Caco-2 (cell line): ENCODE measurements around the gene PSMD6. TPM values are rescaled to one million over a fixed set of nuclear protein-coding genes. Genes with fewer than 3 reads are reported as not detected.

ENCODE experiments used
- BruUV-seq: library from RNA; stranded (reverse); fragments of 400-500 nt; replicated peaks from 2 replicates; lab custom pipeline; 2021; lab: Mats Ljungman, UMichigan
- CTCF ChIA-PET: fragments of 300-600 bp; sonication (Branson Sonifier 250); formaldehyde crosslinking; loops from one replicate; lab custom pipeline; 2022; ENCODE audit warnings: antibody characterized with exemption; lab: Charles Lee
- POLR2A ChIA-PET: fragments of 300-600 bp; sonication (Branson Sonifier 250); formaldehyde crosslinking; loops from one replicate; lab custom pipeline; 2022; ENCODE audit warnings: antibody characterized with exemption; lab: Charles Lee
- DNase-seq, 2 experiments: peaks; one replicate each; pipeline versions ENCODE4 v3.0.0 to v3.0.0-alpha.2; 2020 to 2022
- H3K27me3 ChIP-seq: replicated peaks from 2 replicates; pipeline ENCODE4 v1.6.0; 2011; ENCODE audit warnings: low read length; ENCODE audit not compliant: control insufficient read depth, insufficient read depth
- H3K36me3 ChIP-seq: 2 replicates; pipeline ENCODE4 v1.5.1; 2011; ENCODE audit warnings: low read length; ENCODE audit not compliant: control insufficient read depth, insufficient read depth
- H3K4me1 ChIP-seq: fragments of 250-450 bp; sonication (Bioruptor Pico); 2 replicates; pipeline ENCODE4 v1.5.1; 2020; ENCODE audit warnings: mild to moderate bottlenecking
- H3K4me3 ChIP-seq: 2 replicates; pipeline ENCODE4 v1.5.1; 2011; ENCODE audit warnings: low read depth, mild to moderate bottlenecking, control low read depth, low read length
- H3K9me3 ChIP-seq: fragments of 250-450 bp; sonication (Bioruptor Pico); 2 replicates; pipeline ENCODE4 v1.5.1; 2020; ENCODE audit warnings: mild to moderate bottlenecking, moderate library complexity
- H3K27ac Mint-ChIP-seq: one replicate; pipeline ENCODE4 v1.8.0; 2022; ENCODE audit warnings: mixed read lengths; ENCODE audit not compliant: unreplicated experiment
- H3K27me3 Mint-ChIP-seq: one replicate; pipeline ENCODE4 v1.8.0; 2022; ENCODE audit warnings: mixed read lengths; ENCODE audit not compliant: insufficient read depth, unreplicated experiment
- H3K36me3 Mint-ChIP-seq: one replicate; pipeline ENCODE4 v1.8.0; 2022; ENCODE audit warnings: mild to moderate bottlenecking, mixed read lengths; ENCODE audit not compliant: insufficient read depth, unreplicated experiment
- H3K4me1 Mint-ChIP-seq: one replicate; pipeline ENCODE4 v1.8.0; 2022; ENCODE audit warnings: low read depth, mixed read lengths; ENCODE audit not compliant: unreplicated experiment
- H3K4me3 Mint-ChIP-seq: one replicate; pipeline ENCODE4 v1.8.0; 2022; ENCODE audit warnings: mild to moderate bottlenecking, moderate library complexity, mixed read lengths; ENCODE audit not compliant: unreplicated experiment
- H3K9me3 Mint-ChIP-seq: one replicate; pipeline ENCODE4 v1.8.0; 2022; ENCODE audit warnings: mixed read lengths; ENCODE audit not compliant: unreplicated experiment
- CTCF ChIP-seq, 2 experiments: fragments of 200-600 bp in 1 of 2; IDR thresholded peaks; 1 replicate in 1 of 2; 2 replicates in 1 of 2; pipeline versions ENCODE4 v1.5.1 to v1.8.0; 2011 to 2022; ENCODE audit warnings: antibody characterized with exemption in 1 of 2, control low read depth in 1 of 2, inconsistent platforms in 1 of 2, low read depth in 1 of 2, low read length in 1 of 2, mild to moderate bottlenecking in 1 of 2, moderate library complexity in 1 of 2; ENCODE audit not compliant: insufficient read depth in 1 of 2, severe bottlenecking in 1 of 2, unreplicated experiment in 1 of 2
- intact Hi-C: fragments of 100-400 bp; cut with micrococcal nuclease; formaldehyde crosslinking; loops from one replicate; pipeline ENCODE4 v1.10.0; 2022; ENCODE audit not compliant: unreplicated experiment
- total RNA-seq: library from RNA; stranded (reverse); gene quantifications from 2 replicates; pipeline ENCODE4 v1.2.3, GENCODE V29; 2022

The PSMD6 gene
- total RNA-seq, 1 experiment from 2014 or later = 100 TPM

GRCh38 chr3:63980830-63981498, 42.3 kb downstream of the PSMD6 start:
- BruUV-seq = no TSS peak
- intact Hi-C loops = no loop called here
- CTCF ChIA-PET = interaction anchor here (0.6 kb wide), 1 partner anchor 17 kb away, joined by 3 read pairs; no protein-coding TSS in a partner anchor
- Histone ChIP-seq H3K4me1 (no peaks in the 10 kb centered on the region; the same call in 1 of the 2 replicates), H3K27me3 (no peaks in the 10 kb centered on the region), H3K36me3 (no peaks in the 10 kb centered on the region), H3K9me3 (no peaks in the 10 kb centered on the region), H3K4me3 (no peak overlapping the region)
- Mint-ChIP-seq H3K27me3 (no peaks in the 10 kb centered on the region), H3K9me3 (no peaks in the 10 kb centered on the region), H3K4me3 (no peak overlapping the region), H3K4me1 (peaks cover 12% of the 10 kb centered on the region), H3K27ac (no peak overlapping the region), H3K36me3 (peaks cover 18% of the 10 kb centered on the region)
- POLR2A ChIA-PET = no interaction called here
- no peak for DNase-seq
- TF ChIP-seq CTCF (IDR thresholded peaks at IDR 0.05; ENCODE audit: insufficient read depth in 1 of 2, low read depth in 1 of 2, low read length in 1 of 2, severe bottlenecking in 1 of 2, unreplicated experiment in 1 of 2) = no peak

- Mint-ChIP-seq H3K27me3 (no peaks in the 10 kb centered on the region), H3K36me3 (peaks cover 18% of the 10 kb centered on the region), H3K4me1 (peaks cover 15% of the 10 kb centered on the region), H3K4me3 (no peak overlapping the region), H3K27ac (no peak overlapping the region), H3K9me3 (no peaks in the 10 kb centered on the region)
- Histone ChIP-seq H3K36me3 (no peaks in the 10 kb centered on the region), H3K4me3 (no peak overlapping the region), H3K27me3 (no peaks in the 10 kb centered on the region), H3K4me1 (no peaks in the 10 kb centered on the region; the same call in 1 of the 2 replicates), H3K9me3 (no peaks in the 10 kb centered on the region)
- ChIA-PET POLR2A (no interaction called here), CTCF (no interaction called here)
- no peak for DNase-seq
- TF ChIP-seq CTCF (IDR thresholded peaks at IDR 0.05; ENCODE audit: insufficient read depth in 1 of 2, low read depth in 1 of 2, low read length in 1 of 2, severe bottlenecking in 1 of 2, unreplicated experiment in 1 of 2) = no peak
- no TSS peak for BruUV-seq
- intact Hi-C loops = no loop called here
These were observed 43.3 kb downstream of the PSMD6 start for GRCh38 chr3:63980019-63980418.

- Histone ChIP-seq H3K9me3 (no peaks in the 10 kb centered on the region), H3K4me1 (no peaks in the 10 kb centered on the region; the same call in 1 of the 2 replicates), H3K36me3 (no peaks in the 10 kb centered on the region), H3K27me3 (no peaks in the 10 kb centered on the region), H3K4me3 (no peak overlapping the region)
- no peak for TF ChIP-seq CTCF (IDR thresholded peaks at IDR 0.05; ENCODE audit: insufficient read depth in 1 of 2, low read depth in 1 of 2, low read length in 1 of 2, severe bottlenecking in 1 of 2, unreplicated experiment in 1 of 2)
- Mint-ChIP-seq H3K4me3 (no peak overlapping the region), H3K27ac (no peak overlapping the region), H3K27me3 (no peaks in the 10 kb centered on the region), H3K36me3 (peaks cover 19% of the 10 kb centered on the region), H3K9me3 (no peaks in the 10 kb centered on the region), H3K4me1 (peaks cover 15% of the 10 kb centered on the region)
- intact Hi-C loops = no loop called here
- ChIA-PET POLR2A (no interaction called here), CTCF (no interaction called here)
- no peak for DNase-seq
- BruUV-seq = no TSS peak
These were observed 44.0 kb downstream of the PSMD6 start for GRCh38 chr3:63979093-63979885.
